WERI-Rb-1 (cell line): ENCODE data around the gene SRBD1.

Experiments used
- DNase-seq: peaks from one replicate; pipeline ENCODE4 v3.0.0-alpha.2; 2020
- H3K27ac ChIP-seq: fragments of 250-450 bp; sonication (Bioruptor Pico); 2 replicates; pipeline ENCODE4 v1.5.1; 2020; ENCODE audit warnings: mild to moderate bottlenecking, moderate library complexity
- H3K27me3 ChIP-seq: fragments of 250-450 bp; sonication (Bioruptor Pico); 2 replicates; pipeline ENCODE4 v1.5.1; 2021; ENCODE audit warnings: mild to moderate bottlenecking, low read depth, moderate library complexity; ENCODE audit not compliant: insufficient read depth, severe bottlenecking
- H3K36me3 ChIP-seq: fragments of 250-450 bp; sonication (Bioruptor Pico); 2 replicates; pipeline ENCODE4 v1.5.1; 2020; ENCODE audit warnings: mild to moderate bottlenecking, moderate library complexity
- H3K4me3 ChIP-seq: 2 replicates; pipeline ENCODE4 v1.5.1; 2011; ENCODE audit warnings: low read depth, mild to moderate bottlenecking, control low read depth, low read length
- H3K9me3 ChIP-seq: fragments of 250-450 bp; sonication (Bioruptor Pico); 2 replicates; pipeline ENCODE4 v1.5.1; 2021; ENCODE audit warnings: mild to moderate bottlenecking, moderate library complexity; ENCODE audit not compliant: severe bottlenecking
- CTCF ChIP-seq: IDR thresholded peaks from 2 replicates; pipeline ENCODE4 v1.5.1; 2011; ENCODE audit warnings: low read depth, mild to moderate bottlenecking, control low read depth, inconsistent platforms, low read length

Gene SRBD1

GRCh38 chr2:45647356-45647755 is 36.3 kb upstream of the SRBD1 start:
- DNase-seq, result no peak
- H3K36me3 ChIP-seq, result no peaks in the 10 kb centered on the region
- peaks cover 27% of the 10 kb centered on the region for H3K27me3 ChIP-seq
- H3K4me3 ChIP-seq, result no peak overlapping the region
- no peak overlapping the region for H3K27ac ChIP-seq
- no peak for TF ChIP-seq CTCF
- H3K9me3 ChIP-seq, result no peaks in the 10 kb centered on the region

DNA sequence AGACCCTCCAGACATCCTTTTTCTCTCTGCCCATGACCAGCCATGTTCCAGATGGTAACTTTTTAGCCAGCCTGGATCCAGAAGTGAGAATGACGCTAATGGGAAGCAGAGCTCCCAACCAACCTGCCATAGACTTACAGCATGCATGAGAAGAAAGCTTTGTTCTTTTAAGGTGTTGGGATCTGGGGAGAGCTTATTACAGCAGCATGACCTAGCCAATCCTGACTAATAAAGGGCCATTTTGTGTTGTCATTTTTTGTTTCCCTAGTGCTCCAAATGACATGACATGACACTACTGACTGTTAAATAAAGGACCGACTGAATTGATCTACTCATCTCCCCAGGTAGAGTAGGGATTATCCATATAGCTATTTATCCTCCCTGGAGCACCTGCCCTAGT is 35.2 kb upstream of the SRBD1 start:
- Histone ChIP-seq H3K4me3 (no peak overlapping the region), H3K9me3 (no peaks in the 10 kb centered on the region), H3K27ac (no peak overlapping the region), H3K36me3 (no peaks in the 10 kb centered on the region), H3K27me3 (peaks cover 21% of the 10 kb centered on the region)
- TF ChIP-seq CTCF, result no peak
- no peak for DNase-seq

- H3K36me3 ChIP-seq, result no peaks in the 10 kb centered on the region
- TF ChIP-seq CTCF, result peak; percentile 99
- H3K9me3 ChIP-seq, result no peaks in the 10 kb centered on the region
- DNase-seq, result peak; percentile 67
- H3K27ac ChIP-seq, result no peak overlapping the region
- peak overlapping the region; percentile 57 for H3K4me3 ChIP-seq
- peaks cover 21% of the 10 kb centered on the region for H3K27me3 ChIP-seq
Measured at GRCh38 chr2:45643543-45644542, 32.8 kb upstream of the SRBD1 start.

- Histone ChIP-seq H3K36me3 (no peaks in the 10 kb centered on the region), H3K9me3 (no peaks in the 10 kb centered on the region), H3K4me3 (peak overlapping the region; percentile 57), H3K27ac (no peak overlapping the region), H3K27me3 (peaks cover 21% of the 10 kb centered on the region)
- peak; percentile 20 for DNase-seq
- TF ChIP-seq CTCF, result 0 out of 2 replicates have a peak, but pooled peaks have one; percentile 1
Measured at GRCh38 chr2:45643095-45643494, 32.0 kb upstream of the SRBD1 start.

GRCh38 chr2:45640576-45640975 is 29.5 kb upstream of the SRBD1 start:
- Histone ChIP-seq H3K27me3 (peaks cover 21% of the 10 kb centered on the region), H3K9me3 (no peaks in the 10 kb centered on the region), H3K36me3 (no peaks in the 10 kb centered on the region), H3K4me3 (no peak overlapping the region), H3K27ac (no peak overlapping the region)
- DNase-seq, result no peak
- no peak for TF ChIP-seq CTCF
